Thyroid gland (tissue), 4 donors: ENCODE results near the gene RPS6KA5.

ENCODE experiments used
- CTCF ChIP-seq, 6 experiments: fragments of 200-600 bp in 3 of 6; fragments of 450-650 bp in 3 of 6; sonication (generic) in 3 of 6; IDR thresholded peaks; one replicate each; pipeline ENCODE4 v1.5.1; 2016 to 2019; ENCODE audit warnings: antibody characterized with exemption in 6 of 6, mild to moderate bottlenecking in 2 of 6, inconsistent platforms in 1 of 6, moderate library complexity in 1 of 6
- POLR2A ChIP-seq, 2 donors: fragments of 450-650 bp; IDR thresholded peaks; one replicate each; pipeline ENCODE4 v1.6.1; 2017; ENCODE audit warnings: antibody characterized with exemption in 2 of 2, mild to moderate bottlenecking in 2 of 2, moderate library complexity in 1 of 2

DNA sequence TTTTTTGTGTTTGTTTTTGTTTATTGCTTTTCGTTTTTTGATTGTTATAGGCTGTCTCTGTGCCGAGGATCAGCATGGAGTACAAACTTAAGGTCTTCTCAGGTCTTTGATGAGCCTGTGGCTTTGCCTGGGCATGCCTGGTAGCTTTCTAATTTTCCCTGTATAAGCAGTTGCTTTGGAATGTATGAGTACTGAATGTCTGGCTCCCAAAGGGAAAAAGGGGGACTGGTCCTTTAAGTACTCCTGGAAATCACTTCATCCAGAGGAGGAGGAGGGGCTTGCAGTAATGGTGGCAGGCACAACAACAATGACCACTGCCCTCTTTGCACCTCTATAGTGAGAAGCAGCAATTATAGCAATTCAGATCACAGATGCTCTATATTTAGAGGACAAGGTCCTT lies 176.7 kb downstream of the RPS6KA5 start:
- TF ChIP-seq CTCF (IDR thresholded peaks at IDR 0.05), result no peak
- TF ChIP-seq POLR2A (IDR thresholded peaks at IDR 0.05), result no peak
